GM12864 (cell line): ENCODE data around the gene CPPED1.

Experiments used
- DNase-seq: peaks from one replicate; pipeline ENCODE4 v3.0.0-alpha.2; 2011; ENCODE audit warnings: low read depth
- H3K4me3 ChIP-seq: 2 replicates; pipeline ENCODE4 v1.5.1; 2011; ENCODE audit warnings: mild to moderate bottlenecking, low read depth, low read length, control low read depth
- TF ChIP-seq, protein P1 (sequence below): IDR thresholded peaks from 2 replicates; pipeline ENCODE4 v1.5.1; 2011; ENCODE audit warnings: low read depth, mild to moderate bottlenecking, moderate library complexity, low read length, control low read depth, inconsistent platforms; ENCODE audit errors: missing control alignments

The CPPED1 gene

GRCh38 chr16:12716658-12717057 is 87.0 kb downstream of the CPPED1 start:
- no peak for DNase-seq
- TF ChIP-seq, protein P1, sequence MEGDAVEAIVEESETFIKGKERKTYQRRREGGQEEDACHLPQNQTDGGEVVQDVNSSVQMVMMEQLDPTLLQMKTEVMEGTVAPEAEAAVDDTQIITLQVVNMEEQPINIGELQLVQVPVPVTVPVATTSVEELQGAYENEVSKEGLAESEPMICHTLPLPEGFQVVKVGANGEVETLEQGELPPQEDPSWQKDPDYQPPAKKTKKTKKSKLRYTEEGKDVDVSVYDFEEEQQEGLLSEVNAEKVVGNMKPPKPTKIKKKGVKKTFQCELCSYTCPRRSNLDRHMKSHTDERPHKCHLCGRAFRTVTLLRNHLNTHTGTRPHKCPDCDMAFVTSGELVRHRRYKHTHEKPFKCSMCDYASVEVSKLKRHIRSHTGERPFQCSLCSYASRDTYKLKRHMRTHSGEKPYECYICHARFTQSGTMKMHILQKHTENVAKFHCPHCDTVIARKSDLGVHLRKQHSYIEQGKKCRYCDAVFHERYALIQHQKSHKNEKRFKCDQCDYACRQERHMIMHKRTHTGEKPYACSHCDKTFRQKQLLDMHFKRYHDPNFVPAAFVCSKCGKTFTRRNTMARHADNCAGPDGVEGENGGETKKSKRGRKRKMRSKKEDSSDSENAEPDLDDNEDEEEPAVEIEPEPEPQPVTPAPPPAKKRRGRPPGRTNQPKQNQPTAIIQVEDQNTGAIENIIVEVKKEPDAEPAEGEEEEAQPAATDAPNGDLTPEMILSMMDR: no peak
- no peak overlapping the region for H3K4me3 ChIP-seq

DNA sequence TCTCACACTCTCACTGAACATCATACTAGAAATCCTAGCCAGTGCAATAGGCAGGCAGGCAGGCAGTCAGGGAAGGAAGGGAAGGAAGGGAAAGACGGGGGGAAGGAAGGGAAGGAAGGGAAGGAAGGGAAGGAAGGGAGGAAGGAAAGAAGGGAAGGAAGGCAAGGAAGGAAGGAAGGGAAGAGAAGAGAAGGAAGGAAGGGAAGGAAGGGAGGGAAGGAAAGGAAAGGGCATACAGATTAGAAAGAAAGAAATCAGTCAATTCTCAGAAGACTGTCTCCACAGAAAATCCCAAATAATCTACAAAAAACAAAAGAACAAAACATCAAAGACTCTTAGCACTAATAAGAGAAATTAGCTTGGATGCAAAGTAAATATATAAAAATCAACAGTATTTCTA is 93.9 kb downstream of the CPPED1 start:
- TF ChIP-seq, protein P1: no peak
- no peak overlapping the region for H3K4me3 ChIP-seq
- DNase-seq: no peak

- TF ChIP-seq, protein P1: no peak
- H3K4me3 ChIP-seq: no peak overlapping the region
- no peak for DNase-seq
Observed at GRCh38 chr16:12708266-12708665, 95.4 kb downstream of the CPPED1 start.

DNA sequence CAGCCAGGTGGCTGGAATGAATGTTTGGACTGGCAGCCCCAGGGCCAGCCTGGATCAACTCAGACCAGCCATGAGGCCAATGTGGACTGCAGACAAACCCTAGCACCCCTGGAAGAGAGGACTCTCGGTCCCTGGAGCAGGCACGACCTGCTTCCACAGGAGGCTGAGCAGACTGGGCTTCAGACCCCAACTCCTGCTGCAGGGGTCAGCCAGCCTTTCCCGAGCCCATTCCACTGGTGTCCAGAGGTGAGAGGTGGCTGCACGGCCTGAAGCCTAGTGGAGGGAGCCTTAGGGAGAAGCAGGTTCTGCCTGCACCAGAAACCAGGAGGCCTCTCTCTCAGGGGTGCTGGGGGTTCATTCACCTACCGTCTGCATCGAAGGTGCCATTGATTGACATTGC is 97.1 kb downstream of the CPPED1 start:
- TF ChIP-seq, protein P1: no peak
- no peak for DNase-seq

GRCh38 chr16:12704492-12705111 is 99.1 kb downstream of the CPPED1 start:
- TF ChIP-seq, protein P1: no peak
- no peak overlapping the region for H3K4me3 ChIP-seq
- no peak for DNase-seq

More for the DNA sequence above, 97.1 kb downstream of the CPPED1 start:
- H3K4me3 ChIP-seq: no peak overlapping the region

DNA sequence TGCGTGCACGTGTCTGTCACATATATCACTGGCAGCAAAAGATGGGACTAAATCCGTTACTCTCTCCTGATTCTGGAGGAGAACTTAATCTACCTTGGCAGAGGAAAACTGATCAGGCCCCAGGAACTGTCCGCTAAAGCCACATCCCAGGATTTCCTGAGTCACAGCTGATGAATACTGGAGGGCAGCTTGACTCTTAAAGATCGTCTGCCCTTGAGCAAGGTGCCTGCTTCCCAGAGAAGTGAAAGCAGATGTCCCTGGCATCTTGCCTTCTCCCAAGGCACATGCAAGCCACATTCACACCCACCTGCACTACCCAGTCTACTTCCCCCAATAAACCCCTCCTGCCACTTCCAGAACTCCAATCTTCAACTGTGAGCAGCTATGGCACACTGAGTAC is 99.8 kb downstream of the CPPED1 start:
- TF ChIP-seq, protein P1: no peak
- DNase-seq: no peak
- no peak overlapping the region for H3K4me3 ChIP-seq

GRCh38 chr16:12700161-12700560 is 103.5 kb downstream of the CPPED1 start:
- H3K4me3 ChIP-seq: no peak overlapping the region
- no peak for DNase-seq
- TF ChIP-seq, protein P1: no peak
